Measurements from ENCODE around the gene INSYN2A. TPM values are rescaled to one million over a fixed set of nuclear protein-coding genes. Genes with fewer than 3 reads are reported as not detected.

INSYN2A gene
- polyA plus RNA-seq, 1 donor from 2014 or later, result not detected

- Mint-ChIP-seq H3K9me3 (peaks cover 0 to 4% (median 1%) of the 10 kb centered on the region in 3 donors), H3K27me3 (no peaks in the 10 kb centered on the region), H3K4me1 (no peaks in the 10 kb centered on the region), H3K36me3 (no peaks in the 10 kb centered on the region), H3K27ac (no peak overlapping the region), H3K4me3 (no peak overlapping the region)
Observed at GRCh38 chr10:127151981-127152699, 44.3 kb downstream of the INSYN2A start.

- Mint-ChIP-seq H3K27ac (no peak overlapping the region), H3K36me3 (no peaks in the 10 kb centered on the region), H3K4me3 (no peak overlapping the region), H3K9me3 (peaks cover 0 to 4% (median 0%) of the 10 kb centered on the region in 3 donors), H3K27me3 (no peaks in the 10 kb centered on the region), H3K4me1 (no peaks in the 10 kb centered on the region)
Observed at GRCh38 chr10:127151541-127151940, 44.9 kb downstream of the INSYN2A start.

GRCh38 chr10:127150136-127150535, 46.3 kb downstream of the INSYN2A start:
- Mint-ChIP-seq H3K4me3 (no peak overlapping the region), H3K36me3 (no peaks in the 10 kb centered on the region), H3K27me3 (no peaks in the 10 kb centered on the region), H3K9me3 (peaks cover 0 to 4% (median 0%) of the 10 kb centered on the region in 3 donors), H3K27ac (no peak overlapping the region), H3K4me1 (no peaks in the 10 kb centered on the region)

- peaks cover 0 to 4% (median 0%) of the 10 kb centered on the region in 3 donors for H3K9me3 Mint-ChIP-seq
- no peaks in the 10 kb centered on the region for H3K36me3 Mint-ChIP-seq
- no peaks in the 10 kb centered on the region for H3K27me3 Mint-ChIP-seq
- no peak overlapping the region for H3K27ac Mint-ChIP-seq
- H3K4me1 Mint-ChIP-seq, result no peaks in the 10 kb centered on the region
- H3K4me3 Mint-ChIP-seq, result no peak overlapping the region
Observed at GRCh38 chr10:127149501-127150081, 46.8 kb downstream of the INSYN2A start.

GRCh38 chr10:127148933-127149220, 47.5 kb downstream of the INSYN2A start:
- H3K36me3 Mint-ChIP-seq, result peaks cover 1% of the 10 kb centered on the region
- no peak overlapping the region for H3K4me3 Mint-ChIP-seq
- peaks cover 0 to 4% (median 0%) of the 10 kb centered on the region in 3 donors for H3K9me3 Mint-ChIP-seq
- peaks cover 0 to 2% (median 0%) of the 10 kb centered on the region in 3 donors for H3K4me1 Mint-ChIP-seq
- H3K27ac Mint-ChIP-seq, result no peak overlapping the region
- no peaks in the 10 kb centered on the region for H3K27me3 Mint-ChIP-seq

GRCh38 chr10:127148066-127148932, 48.1 kb downstream of the INSYN2A start:
- H3K27me3 Mint-ChIP-seq, result no peaks in the 10 kb centered on the region
- no peak overlapping the region for H3K27ac Mint-ChIP-seq
- no peak overlapping the region for H3K4me3 Mint-ChIP-seq
- H3K4me1 Mint-ChIP-seq, result peaks cover 0 to 2% (median 0%) of the 10 kb centered on the region in 3 donors
- peaks cover 0 to 4% (median 0%) of the 10 kb centered on the region in 3 donors for H3K9me3 Mint-ChIP-seq
- peaks cover 1% of the 10 kb centered on the region for H3K36me3 Mint-ChIP-seq

GRCh38 chr10:127146661-127147060, 49.7 kb downstream of the INSYN2A start:
- no peak overlapping the region for H3K27ac Mint-ChIP-seq
- H3K27me3 Mint-ChIP-seq, result no peaks in the 10 kb centered on the region
- H3K4me1 Mint-ChIP-seq, result peaks cover 0 to 2% (median 0%) of the 10 kb centered on the region in 3 donors
- no peak overlapping the region for H3K4me3 Mint-ChIP-seq
- H3K36me3 Mint-ChIP-seq, result peaks cover 1% of the 10 kb centered on the region
- peaks cover 0 to 4% (median 0%) of the 10 kb centered on the region in 3 donors for H3K9me3 Mint-ChIP-seq

All from IgD-negative memory B cell (primary cell).